HepG2 (cell line): ENCODE results near the gene ZNF488. TPM values are rescaled to one million over a fixed set of nuclear protein-coding genes. Genes with fewer than 3 reads are reported as not detected.

Experiments used
- ATAC-seq: fragments of 200-7000 bp; cut with Tn5 transposase; 3 replicates; pipeline ENCODE4 v1.9.1; 2020; ENCODE audit warnings: mild to moderate bottlenecking, moderate library complexity
- BruUV-seq: library from RNA; stranded (reverse); fragments of 400-500 nt; replicated peaks from 2 replicates; lab custom pipeline; 2021; lab: Mats Ljungman, UMichigan
- CTCF ChIA-PET: fragments of 300-600 bp; formaldehyde crosslinking; extraction: SDS; loops from one replicate; lab custom pipeline; 2021; ENCODE audit warnings: low total read pairs, inconsistent platforms, low intra/inter-chr PET ratio; lab: Yijun Ruan, JAX
- POLR2A ChIA-PET: fragments of 350-600 bp; sonication (Branson Sonifier 250); formaldehyde crosslinking; loops from one replicate; lab custom pipeline; 2020; ENCODE audit warnings: antibody characterized with exemption, inconsistent platforms; lab: Yijun Ruan, JAX
- DNase-seq: peaks from one replicate; pipeline ENCODE4 v3.0.0-alpha.2; 2015; ENCODE audit warnings: low spot score
- FAIRE-seq: peaks from 3 replicates; lab custom pipeline; 2011; peaks lifted over from hg19 to GRCh38; lab: Jason Lieb, UNC
- H2AFZ ChIP-seq: one replicate; pipeline ENCODE4 v1.6.1; 2011; ENCODE audit warnings: low read length, inconsistent platforms
- H3K27ac ChIP-seq: fragments of 300-600 bp; 3 replicates; pipeline ENCODE4 v1.8.0; 2011; ENCODE audit warnings: mixed run types, mild to moderate bottlenecking, mixed read lengths, low read length, inconsistent platforms; ENCODE audit not compliant: insufficient read depth; ENCODE audit errors: extremely low read length
- H3K27me3 ChIP-seq, 2 experiments: fragments of 200-600 bp in 1 of 2; 2 replicates in 1 of 2; 3 replicates in 1 of 2; pipeline versions ENCODE4 v1.6.0 to v1.8.0; 2011; ENCODE audit warnings: low read length in 2 of 2, mild to moderate bottlenecking in 2 of 2, moderate library complexity in 2 of 2, inconsistent platforms in 1 of 2; ENCODE audit not compliant: insufficient read depth in 2 of 2, control insufficient read depth in 1 of 2
- H3K36me3 ChIP-seq, 2 experiments: fragments of 200-600 bp in 1 of 2; replicated peaks in 1 of 2; 2 replicates in 1 of 2; 3 replicates in 1 of 2; pipeline versions ENCODE4 v1.5.1 to v1.8.0; 2011; ENCODE audit warnings: low read length in 2 of 2, inconsistent platforms in 1 of 2; ENCODE audit not compliant: insufficient read depth in 2 of 2, control insufficient read depth in 1 of 2
- H3K4me1 ChIP-seq: 2 replicates; pipeline ENCODE4 v1.5.1; 2012; ENCODE audit warnings: low read length, inconsistent platforms; ENCODE audit not compliant: insufficient read depth
- H3K4me2 ChIP-seq: 2 replicates; pipeline ENCODE4 v1.6.0; 2011; ENCODE audit warnings: low read depth, low read length, inconsistent platforms
- H3K4me3 ChIP-seq, 3 experiments: fragments of 200-600 bp in 1 of 3; sonication (generic), shearing (Covaris generic) in 1 of 3; replicated peaks in 1 of 3; 2 replicates each; pipeline ENCODE4 v1.5.1; 2011 to 2016; ENCODE audit warnings: low read length in 3 of 3, inconsistent platforms in 2 of 3, low read depth in 2 of 3, mild to moderate bottlenecking in 2 of 3, control low read depth in 1 of 3, mixed read lengths in 1 of 3; ENCODE audit not compliant: insufficient read depth in 1 of 3
- H3K79me2 ChIP-seq: one replicate; pipeline ENCODE4 v1.6.1; 2011; ENCODE audit warnings: low read length, inconsistent platforms; ENCODE audit not compliant: insufficient read depth
- H3K9ac ChIP-seq: 2 replicates; pipeline ENCODE4 v1.6.0; 2011; ENCODE audit warnings: mild to moderate bottlenecking, low read depth, low read length, inconsistent platforms; ENCODE audit not compliant: insufficient read depth
- H3K9me3 ChIP-seq: 2 replicates; pipeline ENCODE4 v1.5.1; 2012; ENCODE audit warnings: mild to moderate bottlenecking, low read length
- H4K20me1 ChIP-seq: 2 replicates; pipeline ENCODE4 v1.6.0; 2011; ENCODE audit warnings: inconsistent platforms, mild to moderate bottlenecking, low read length, moderate library complexity; ENCODE audit not compliant: insufficient read depth
- DRAP1 ChIP-seq: IDR thresholded peaks from 2 replicates; pipeline ENCODE4 v1.6.1; 2016; ENCODE audit warnings: missing genetic modification reagents, missing compliant biosample characterization
- PREB ChIP-seq: sonication (generic); formaldehyde crosslinking; IDR thresholded peaks from 2 replicates; pipeline ENCODE4 v1.4.0; 2020; ENCODE audit warnings: missing genetic modification reagents
- SRSF9 ChIP-seq: fragments of 200-400 bp; formaldehyde crosslinking; IDR thresholded peaks from 2 replicates; pipeline ENCODE4 v1.6.1; 2018; ENCODE audit warnings: borderline replicate concordance, mild to moderate bottlenecking, low read depth, low read length; ENCODE audit not compliant: insufficient read depth, poor library complexity, severe bottlenecking
- TFDP2 ChIP-seq: sonication (generic); formaldehyde crosslinking; IDR thresholded peaks from 2 replicates; pipeline ENCODE4 v1.4.0; 2020; ENCODE audit warnings: missing genetic modification reagents
- TP53 ChIP-seq: sonication (generic); formaldehyde crosslinking; conservative IDR thresholded peaks from 2 replicates; pipeline ENCODE4 v1.4.0; 2020; ENCODE audit warnings: missing genetic modification reagents
- ZBTB38 ChIP-seq: sonication (generic); formaldehyde crosslinking; IDR thresholded peaks from 2 replicates; pipeline ENCODE4 v1.5.1; 2020; ENCODE audit warnings: mild to moderate bottlenecking, missing genetic modification reagents
- ZFP41 ChIP-seq: sonication (generic); formaldehyde crosslinking; IDR thresholded peaks from 2 replicates; pipeline ENCODE4 v1.4.0; 2020; ENCODE audit warnings: mild to moderate bottlenecking, missing genetic modification reagents, borderline replicate concordance
- ZNF24 ChIP-seq: fragments of 450-650 bp; IDR thresholded peaks from 2 replicates; pipeline ENCODE4 v1.6.1; 2017; ENCODE audit warnings: antibody characterized with exemption, mild to moderate bottlenecking
- ZNF296 ChIP-seq: sonication (generic); formaldehyde crosslinking; conservative IDR thresholded peaks from 2 replicates; pipeline ENCODE4 v1.5.0; 2020; ENCODE audit warnings: mild to moderate bottlenecking, missing genetic modification reagents
- ZNF335 ChIP-seq: sonication (generic); formaldehyde crosslinking; IDR thresholded peaks from 2 replicates; pipeline ENCODE4 v1.4.0; 2020; ENCODE audit warnings: missing genetic modification reagents
- ZNF629 ChIP-seq: sonication (generic); formaldehyde crosslinking; conservative IDR thresholded peaks from 2 replicates; pipeline ENCODE4 v1.5.0; 2020; ENCODE audit warnings: missing genetic modification reagents
- ZNF724P ChIP-seq: sonication (generic); formaldehyde crosslinking; IDR thresholded peaks from 2 replicates; pipeline ENCODE4 v1.8.0; 2022; ENCODE audit warnings: missing genetic modification reagents, borderline replicate concordance
- ZSCAN22 ChIP-seq: sonication (generic); formaldehyde crosslinking; IDR thresholded peaks from 2 replicates; pipeline ENCODE4 v1.4.0; 2020; ENCODE audit warnings: mild to moderate bottlenecking, missing genetic modification reagents
- ZSCAN29 ChIP-seq: sonication (generic); formaldehyde crosslinking; conservative IDR thresholded peaks from 2 replicates; pipeline ENCODE4 v1.4.0; 2020; ENCODE audit warnings: mild to moderate bottlenecking, missing genetic modification reagents
- WGBS: methylation state at CpG from one replicate; pipeline ENCODE4 v1.1.6; 2017; ENCODE audit warnings: low lambda C conversion rate; 5-methylcytosine and 5-hydroxymethylcytosine counted together
- in situ Hi-C: cut with HindIII; loops from 2 replicates; pipeline ENCODE4 v1.10.0; 2017; ENCODE audit warnings: low pct_unique_long_range_greater_than_20kb; ENCODE audit not compliant: extremely low pct_ligation_motif_present
- intact Hi-C: fragments of 100-400 bp; cut with micrococcal nuclease; formaldehyde crosslinking; loops from one replicate; pipeline ENCODE4 v1.10.0; 2022; ENCODE audit not compliant: unreplicated experiment
- polyA plus RNA-seq, 8 experiments: library from polyadenylated mRNA; depleted of rRNA in 3 of 8; stranded (reverse) in 7 of 8; unstranded in 1 of 8; fragments of >200 nt; fragmentation: Illumina TruSeq in 4 of 8; extraction: Trizol in 4 of 8; gene quantifications; 2 replicates each; pipeline versions ENCODE4 v1.2.1 to v1.2.3, GENCODE V29; 2011 to 2016; ENCODE audit warnings: low read depth in 4 of 8, missing spikeins in 1 of 8, mixed read lengths in 1 of 8; ENCODE audit not compliant: insufficient read depth in 1 of 8
- total RNA-seq, 5 experiments: library from RNA; depleted of rRNA; stranded (reverse); fragments of >200 nt; fragmentation: Illumina TruSeq; extraction: Trizol; gene quantifications; 2 replicates each; pipeline ENCODE4 v1.2.3, GENCODE V29; 2016; ENCODE audit warnings: low read depth in 1 of 5

The ZNF488 gene
- total and polyA plus RNA-seq, 2 of the 13 experiments (the other 11 are each of a cell fraction or from before 2014, with no cell fraction given) = 0.13 to 0.15 TPM

- FAIRE-seq (no peak), ATAC-seq (no peak)
- in situ Hi-C loops = no loop called here
These were observed 27.4 kb downstream of the ZNF488 start for GRCh38 chr10:47356708-47357107.

GRCh38 chr10:47354900-47355299, 29.2 kb downstream of the ZNF488 start:
- POLR2A ChIA-PET = no interaction called here
- no peak overlapping the region for H3K27ac ChIP-seq
- intact Hi-C loops = no loop called here
- no peaks in the 10 kb centered on the region for H3K79me2 ChIP-seq
- no peak overlapping the region for H2AFZ ChIP-seq
- CTCF ChIA-PET = no interaction called here
- no peaks in the 10 kb centered on the region for H3K4me1 ChIP-seq
- no peaks in the 10 kb centered on the region for H3K9me3 ChIP-seq
- H3K4me3 ChIP-seq = no peak overlapping the region
- no peak overlapping the region for H3K9ac ChIP-seq
- in situ Hi-C loops = no loop called here
- no peak for DNase-seq
- peaks cover 8 to 16% of the 10 kb centered on the region in 2 experiments; a peak in 3 of 5 replicates for H3K27me3 ChIP-seq
- no peak for FAIRE-seq
- no TSS peak for BruUV-seq
- WGBS = 0% methylated on average over 1 of the region's 1 CpG
- H4K20me1 ChIP-seq = no peaks in the 10 kb centered on the region
- no peak overlapping the region for H3K4me2 ChIP-seq
- no peaks in the 10 kb centered on the region for H3K36me3 ChIP-seq
- no peak for ATAC-seq
- TF ChIP-seq ZSCAN22 (CRISPR knock-in tag) (no peak), ZNF724P (CRISPR knock-in tag) (no peak), ZBTB38 (CRISPR knock-in tag) (no peak), TP53 (no peak), TFDP2 (CRISPR knock-in tag) (no peak), ZSCAN29 (no peak)

More at GRCh38 chr10:47356708-47357107, 27.4 kb downstream of the ZNF488 start:
- ChIA-PET POLR2A (no interaction called here), CTCF (no interaction called here)
- WGBS = 20% methylated on average over 3 of the region's 5 CpGs
- no peak for TF ChIP-seq PREB (CRISPR knock-in tag)
- TF ChIP-seq ZNF629 (CRISPR knock-in tag) = 0 out of 2 replicates have a peak, but pooled peaks have one; percentile 10
- TF ChIP-seq ZFP41 (CRISPR knock-in tag) = no peak
- TF ChIP-seq SRSF9 = no peak
- TF ChIP-seq ZNF296 (CRISPR knock-in tag) = no peak
- TF ChIP-seq ZNF24 = no peak
- no peak for TF ChIP-seq DRAP1 (CRISPR knock-in tag)
- no peak for TF ChIP-seq ZNF335
- no peak overlapping the region for H3K27ac ChIP-seq
- no peaks in the 10 kb centered on the region for H3K79me2 ChIP-seq
- no peaks in the 10 kb centered on the region for H3K9me3 ChIP-seq
- H4K20me1 ChIP-seq = no peaks in the 10 kb centered on the region
- DNase-seq = no peak
- no peak overlapping the region for H3K4me3 ChIP-seq
- H2AFZ ChIP-seq = no peak overlapping the region
- no peaks in the 10 kb centered on the region for H3K4me1 ChIP-seq
- H3K4me2 ChIP-seq = no peak overlapping the region
- no peaks in the 10 kb centered on the region for H3K36me3 ChIP-seq
- H3K27me3 ChIP-seq = peaks cover 5 to 13% of the 10 kb centered on the region in 2 experiments; a peak in 3 of 5 replicates
- intact Hi-C loops = no loop called here
- BruUV-seq = no TSS peak
- no peak overlapping the region for H3K9ac ChIP-seq
